Esophagus muscularis mucosa (tissue), 4 donors: ENCODE measurements around the gene HNF1B.

ENCODE experiments used
- CTCF ChIP-seq, 3 experiments: fragments of 200-600 bp in 2 of 3; fragments of 450-650 bp in 1 of 3; sonication (generic) in 2 of 3; IDR thresholded peaks; one replicate each; pipeline ENCODE4 v1.5.1; 2017 to 2019; ENCODE audit warnings: antibody characterized with exemption in 3 of 3, mild to moderate bottlenecking in 2 of 3, moderate library complexity in 1 of 3
- EP300 ChIP-seq: sonication (generic); formaldehyde crosslinking; IDR thresholded peaks from one replicate; pipeline ENCODE4 v1.6.1; 2017; ENCODE audit warnings: antibody characterized with exemption
- POLR2A ChIP-seq: fragments of 450-650 bp; IDR thresholded peaks from one replicate; pipeline ENCODE4 v1.6.1; 2017; ENCODE audit warnings: antibody characterized with exemption, moderate library complexity, mild to moderate bottlenecking, low read depth

- TF ChIP-seq CTCF (IDR thresholded peaks at IDR 0.05) (no peak), POLR2A (no peak), EP300 (no peak)
Measured at GRCh38 chr17:37769050-37769449, 24.2 kb upstream of the HNF1B start.
